NCI-H1105 treated with DMSO at 0.1 percent for 48 hours (cell line): ENCODE results near the gene ONECUT1.

Source experiments
- DNase-seq: peaks from one replicate; lab custom pipeline; 2025; lab: John Stamatoyannopoulos, UW

The ONECUT1 gene

DNA sequence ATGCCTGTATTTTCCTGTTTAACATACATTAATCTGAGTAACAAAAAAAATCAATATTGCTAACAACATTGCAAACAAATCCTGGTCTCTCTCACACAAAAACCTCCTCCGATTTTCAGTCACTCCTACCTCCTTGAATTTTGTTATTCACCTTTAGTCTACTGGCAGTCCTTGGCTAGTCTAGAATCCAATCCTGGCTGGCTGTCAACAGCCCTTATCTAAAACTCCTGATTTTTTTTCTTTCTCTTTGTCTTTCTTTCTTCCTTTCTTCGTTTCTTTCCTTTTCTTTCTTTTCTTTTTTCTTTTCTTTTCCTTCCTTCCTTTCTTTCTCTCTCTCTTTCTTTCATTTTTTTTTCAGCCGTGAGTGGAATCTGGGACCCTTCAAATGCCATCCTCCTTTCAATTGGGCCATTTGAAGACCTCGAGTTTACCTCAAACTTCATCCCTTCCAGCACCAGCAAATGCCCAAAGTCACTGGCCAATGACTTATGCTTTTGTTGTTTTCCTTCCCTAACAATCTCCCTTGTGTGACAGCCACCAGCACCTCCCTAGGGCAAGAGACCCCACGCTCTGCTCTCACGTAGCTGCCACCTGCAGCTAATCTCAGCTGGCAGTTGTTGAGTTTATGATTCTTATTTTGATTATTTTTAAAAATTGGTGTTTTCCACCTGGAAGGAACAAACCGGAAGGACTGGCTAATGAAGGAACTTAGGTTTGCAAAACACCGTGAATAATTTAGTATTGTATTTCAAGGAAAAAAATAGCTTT is 6.8 kb upstream of the ONECUT1 start:
- no peak for DNase-seq

DNA sequence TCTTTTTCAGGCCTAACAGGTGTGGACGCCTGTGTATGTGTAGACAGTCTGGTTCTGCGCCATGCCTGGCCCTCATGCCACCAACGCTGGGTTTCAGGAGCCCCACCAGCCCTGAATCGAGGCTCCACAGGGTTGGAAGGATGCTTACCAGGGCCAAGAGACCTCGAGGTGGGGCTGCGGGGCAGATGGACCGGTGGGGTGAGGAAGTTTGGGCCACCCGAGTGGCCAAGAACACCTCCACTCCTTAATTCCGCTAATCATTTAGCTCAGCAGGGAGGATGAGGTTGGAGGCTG is 6.0 kb upstream of the ONECUT1 start:
- DNase-seq = no peak

DNA sequence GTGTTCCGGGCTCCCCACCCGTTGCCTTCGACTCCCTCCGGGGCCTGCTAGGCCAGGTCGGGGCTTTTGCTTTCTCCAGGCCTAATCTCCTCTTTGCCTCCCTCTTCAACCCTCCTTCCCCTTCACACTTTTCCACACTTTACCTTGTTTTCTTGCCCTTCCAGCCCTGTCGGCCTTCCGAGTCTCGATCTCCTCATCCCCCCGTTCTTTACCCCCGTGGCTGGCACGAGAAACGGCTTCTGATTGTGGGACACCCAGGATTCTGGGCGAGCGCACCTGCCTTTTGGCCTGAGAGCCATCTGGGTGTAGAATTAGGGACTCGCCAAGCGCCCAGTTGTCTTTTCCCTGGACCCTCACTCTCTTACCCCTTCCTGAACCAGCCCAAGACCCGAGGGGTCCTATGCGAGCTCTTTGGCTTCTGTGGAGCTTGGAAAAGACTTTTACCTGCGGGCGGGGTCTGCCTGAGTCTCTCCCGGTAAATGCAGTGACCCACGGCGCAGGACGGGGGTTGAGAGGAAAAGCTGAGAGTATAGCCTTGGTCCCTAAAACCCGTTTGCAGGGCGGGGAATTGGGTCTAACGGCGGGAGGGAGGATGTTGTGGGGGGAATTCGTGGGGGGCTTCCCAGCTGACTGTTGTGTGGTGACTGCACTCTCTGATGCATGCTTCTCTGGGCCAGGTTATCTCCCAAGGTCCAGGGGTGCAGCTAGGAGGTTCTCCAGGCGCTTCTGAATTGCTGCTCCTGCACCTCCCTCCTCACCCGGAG is 5.5 kb upstream of the ONECUT1 start:
- no peak for DNase-seq

DNA sequence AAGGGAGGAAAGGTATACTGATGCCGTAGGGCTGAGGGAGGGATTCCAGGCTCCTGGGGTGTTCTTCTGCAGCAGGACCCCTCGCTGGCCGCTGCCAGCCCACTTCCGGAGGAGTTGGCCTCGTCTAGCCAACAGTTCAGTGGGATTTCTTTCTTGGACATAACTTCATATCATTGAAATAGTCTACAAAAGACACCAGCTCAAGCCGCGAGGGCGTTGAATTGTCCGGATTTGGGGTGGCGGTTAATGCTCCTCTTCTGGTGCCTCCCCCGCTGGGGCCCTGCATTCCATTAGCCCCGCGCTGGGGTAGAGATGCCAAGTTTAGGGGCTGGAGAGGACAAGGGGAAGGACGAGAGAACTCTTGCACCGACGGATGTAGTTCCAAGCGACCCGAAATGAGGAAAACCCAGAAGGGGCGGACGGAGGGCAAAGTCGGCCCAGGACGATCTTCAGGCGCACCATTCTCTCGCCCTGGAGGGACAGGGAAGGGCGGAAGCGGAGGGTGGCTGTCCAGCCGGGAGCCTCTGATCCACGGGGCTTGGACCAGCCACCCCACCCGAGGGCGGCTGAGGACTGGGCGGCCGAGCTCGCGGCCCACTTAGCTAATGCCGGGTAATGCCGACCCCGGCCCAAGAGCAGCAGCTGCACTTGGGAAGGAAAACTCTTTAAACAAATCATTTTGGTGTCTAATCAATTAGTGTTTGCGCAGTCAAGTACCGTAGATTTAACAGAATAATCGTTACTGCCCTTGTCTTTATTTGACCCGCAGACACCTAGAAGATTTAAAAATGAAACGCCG is 4.7 kb upstream of the ONECUT1 start:
- DNase-seq = no peak

DNA sequence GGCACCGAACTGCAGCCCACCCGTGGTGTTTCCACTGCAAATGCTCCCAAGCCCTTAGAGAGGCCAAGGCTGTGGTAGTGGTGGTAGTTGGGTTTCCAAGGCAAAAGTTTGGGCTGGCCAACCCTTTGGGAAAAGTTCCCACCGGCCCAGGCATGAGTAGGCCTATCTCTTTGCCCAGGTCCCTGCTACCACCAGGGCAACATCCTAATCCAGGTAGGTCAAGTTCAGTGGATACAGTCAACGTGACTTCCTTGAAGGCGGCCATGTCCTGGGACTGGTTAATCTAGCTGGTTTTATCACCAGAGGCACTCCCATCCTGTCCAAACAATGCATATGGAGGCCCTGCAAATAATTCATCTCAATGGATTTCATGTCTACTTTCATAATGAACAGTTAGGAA is 1.6 kb upstream of the ONECUT1 start:
- no peak for DNase-seq

DNA sequence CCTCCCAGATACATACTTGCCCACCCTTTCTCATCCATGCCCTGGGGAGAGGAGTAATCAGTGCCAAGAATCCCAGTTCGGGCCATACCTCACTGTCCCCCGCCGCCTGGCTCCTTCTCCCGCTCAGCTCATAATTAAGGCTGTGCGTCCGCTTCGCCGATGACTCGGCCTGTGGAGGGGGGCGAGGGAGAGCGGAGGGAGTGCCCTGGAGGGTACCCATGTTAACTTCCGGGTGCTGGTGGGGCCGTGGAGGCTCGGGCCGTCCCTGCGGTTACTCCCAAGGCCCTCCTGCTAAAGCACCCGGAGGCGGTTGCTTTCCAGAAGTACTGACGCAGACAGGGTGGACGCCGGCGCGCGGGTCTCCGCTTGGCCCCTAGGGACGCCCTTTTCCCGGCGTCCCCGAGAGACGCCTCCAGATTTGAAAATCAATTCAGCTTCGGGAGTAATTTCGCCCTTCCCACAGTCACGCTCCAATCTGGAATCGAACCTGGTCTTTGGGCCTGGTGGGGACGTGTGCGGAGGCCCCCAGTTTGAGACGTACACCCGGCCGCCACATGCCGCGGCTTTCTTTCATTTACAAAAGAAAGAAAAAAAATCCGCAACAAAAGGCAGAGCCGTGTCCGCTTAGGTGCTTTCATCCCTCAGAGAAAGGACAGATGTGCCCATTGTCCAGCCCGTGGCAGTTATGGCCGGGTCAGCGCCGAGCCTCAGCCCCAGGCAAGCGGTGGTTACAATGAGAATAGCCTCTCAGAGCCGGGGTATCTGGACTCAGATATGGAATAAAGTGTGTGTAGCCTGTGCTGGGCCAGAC is 1.0 kb upstream of the ONECUT1 start:
- DNase-seq = no peak

DNA sequence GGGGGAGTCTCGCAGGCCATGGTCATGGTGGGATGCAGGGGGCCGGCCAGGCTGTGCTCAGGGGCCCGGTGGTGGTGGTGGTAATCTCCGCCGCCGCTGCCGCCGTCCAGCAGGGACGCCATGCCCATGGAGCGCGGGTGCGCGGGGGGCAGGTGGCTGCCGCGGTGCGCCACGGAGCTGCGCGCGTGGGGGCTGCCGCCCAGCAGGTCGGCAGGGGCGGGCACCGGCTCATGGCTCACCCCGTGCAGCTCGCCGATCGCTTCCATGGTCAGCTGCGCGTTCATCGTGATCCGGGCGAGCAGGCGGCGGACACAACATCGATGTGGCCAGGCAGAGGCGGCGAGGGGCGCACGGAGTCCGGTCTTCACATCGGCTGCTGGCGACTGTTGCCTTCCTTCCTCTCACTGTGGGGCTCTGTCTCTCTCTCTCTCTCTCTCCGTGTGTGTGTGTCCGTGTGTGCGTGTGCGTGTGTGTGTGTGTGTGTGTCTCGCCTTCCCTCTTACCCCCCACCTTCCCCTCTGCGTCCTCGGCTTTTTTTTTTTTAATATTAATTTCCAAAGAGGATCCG is 451 bp downstream of the ONECUT1 start:
- peak; percentile 41 for DNase-seq

DNA sequence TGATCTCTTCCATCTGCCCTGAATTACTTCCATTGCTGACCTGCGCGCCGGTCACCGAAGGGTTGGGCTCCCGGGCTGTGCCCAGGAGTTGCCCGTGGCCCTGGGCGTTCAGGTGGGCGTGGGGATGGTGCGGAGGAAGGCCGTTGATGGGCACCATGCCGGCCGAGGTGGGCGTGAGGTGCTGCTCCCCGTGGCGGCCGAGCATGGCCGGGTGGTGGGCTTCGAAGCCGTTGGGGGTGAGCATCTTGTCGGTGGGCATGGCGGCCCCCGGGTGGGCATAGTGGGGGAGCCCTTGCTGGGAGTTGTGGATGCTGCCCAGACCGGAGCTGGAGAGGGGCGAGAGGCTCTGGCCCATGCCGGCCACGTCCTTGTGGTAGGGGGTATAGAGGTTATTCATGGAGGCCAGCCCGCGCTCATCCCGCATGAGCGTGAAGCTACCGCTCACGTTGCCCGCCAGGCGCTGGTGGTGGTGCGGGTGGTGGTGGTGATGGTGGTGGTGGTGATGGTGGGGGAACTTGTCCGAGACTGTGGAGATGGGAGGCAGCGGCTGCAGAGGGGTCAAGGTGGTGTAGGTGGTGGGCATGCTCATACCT is 1.0 kb downstream of the ONECUT1 start:
- no peak for DNase-seq

DNA sequence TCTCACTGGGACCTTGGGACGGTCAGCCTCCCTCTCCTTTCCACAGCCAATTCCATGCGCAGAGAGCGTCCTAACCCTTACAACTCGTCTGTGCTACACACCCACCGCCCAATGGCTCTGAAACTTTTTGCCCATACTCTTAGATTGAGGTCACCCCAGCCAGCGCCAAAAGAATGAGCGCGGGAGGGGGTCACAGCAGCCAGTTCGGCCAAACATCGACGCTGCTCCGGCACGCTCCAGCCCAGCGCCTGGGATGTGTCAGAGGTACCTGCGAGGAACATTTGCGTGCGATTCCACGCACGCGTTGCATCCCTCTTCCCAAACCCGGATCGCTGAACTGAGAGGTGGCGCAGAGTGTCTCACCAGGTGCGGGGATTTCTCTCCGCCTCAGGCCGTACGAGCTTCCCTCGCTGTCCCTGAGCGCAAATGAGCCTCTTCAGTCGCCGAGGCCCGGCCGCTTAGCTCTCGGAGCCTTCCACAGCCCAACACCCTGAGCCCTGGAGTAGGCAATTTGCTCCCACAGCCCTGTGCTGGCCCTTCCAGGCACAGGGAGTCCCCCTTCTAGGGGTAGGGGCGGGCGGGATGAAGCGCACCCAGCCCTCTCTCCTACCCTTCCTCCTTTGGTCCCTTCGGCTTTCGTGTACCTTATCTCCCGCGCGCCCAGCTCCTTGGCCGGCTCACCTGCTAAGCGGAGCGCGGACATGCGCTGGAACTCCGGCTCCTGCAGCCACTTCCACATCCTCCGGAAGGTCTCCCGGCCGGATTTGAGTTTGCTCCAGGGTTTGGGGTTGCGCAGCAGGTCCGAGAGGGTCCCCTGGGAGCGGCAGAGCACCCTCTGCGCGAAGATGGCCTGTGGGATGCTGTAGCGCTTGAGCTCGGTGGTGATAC is 1.8 kb downstream of the ONECUT1 start:
- DNase-seq = no peak

DNA sequence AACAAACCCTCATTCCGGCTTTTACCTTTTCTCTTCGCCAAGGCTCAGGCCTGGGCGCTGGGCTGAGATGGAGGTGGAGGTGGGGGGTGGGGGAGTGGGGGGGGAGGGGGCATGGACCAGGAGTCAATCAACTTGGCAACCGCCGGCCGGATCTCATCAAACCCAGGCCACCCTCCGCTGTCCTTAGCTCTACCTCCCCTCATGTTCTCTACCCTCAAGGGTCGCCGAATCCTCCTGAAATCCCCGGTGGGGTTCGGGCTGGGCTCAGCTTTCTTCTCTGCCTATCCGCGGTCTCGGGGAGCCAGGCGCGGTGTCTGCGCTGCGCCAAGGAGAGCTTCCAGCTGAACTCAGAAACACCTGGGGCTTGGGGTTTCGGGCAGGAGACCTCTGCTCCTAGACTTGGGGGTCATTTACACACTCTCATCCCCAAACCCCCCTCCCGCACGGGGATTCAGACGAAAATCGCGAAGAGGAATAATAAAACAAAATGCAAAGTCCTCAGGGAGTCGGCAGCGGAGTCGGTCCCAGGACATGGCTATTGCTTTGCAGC is 2.5 kb downstream of the ONECUT1 start:
- DNase-seq = no peak

DNA sequence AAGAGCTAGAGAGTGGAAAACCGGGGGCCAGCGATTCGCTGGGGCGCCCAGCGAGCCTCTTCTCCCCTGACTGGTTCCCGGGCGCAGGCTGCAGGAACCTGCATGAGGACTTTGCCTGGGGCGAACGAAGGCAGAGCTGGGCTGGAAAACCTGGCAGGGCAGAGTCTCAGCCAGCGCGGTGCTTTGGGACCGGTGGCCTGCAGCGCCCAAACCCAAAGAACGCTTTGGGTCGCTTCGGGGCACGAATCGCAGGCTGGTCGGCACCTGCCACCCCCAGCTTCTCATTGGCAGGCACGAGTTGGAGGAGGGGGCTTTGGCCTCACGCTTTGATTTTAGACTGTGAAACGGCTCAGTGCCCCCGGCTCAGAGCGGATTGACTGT is 3.0 kb downstream of the ONECUT1 start:
- DNase-seq = no peak

DNA sequence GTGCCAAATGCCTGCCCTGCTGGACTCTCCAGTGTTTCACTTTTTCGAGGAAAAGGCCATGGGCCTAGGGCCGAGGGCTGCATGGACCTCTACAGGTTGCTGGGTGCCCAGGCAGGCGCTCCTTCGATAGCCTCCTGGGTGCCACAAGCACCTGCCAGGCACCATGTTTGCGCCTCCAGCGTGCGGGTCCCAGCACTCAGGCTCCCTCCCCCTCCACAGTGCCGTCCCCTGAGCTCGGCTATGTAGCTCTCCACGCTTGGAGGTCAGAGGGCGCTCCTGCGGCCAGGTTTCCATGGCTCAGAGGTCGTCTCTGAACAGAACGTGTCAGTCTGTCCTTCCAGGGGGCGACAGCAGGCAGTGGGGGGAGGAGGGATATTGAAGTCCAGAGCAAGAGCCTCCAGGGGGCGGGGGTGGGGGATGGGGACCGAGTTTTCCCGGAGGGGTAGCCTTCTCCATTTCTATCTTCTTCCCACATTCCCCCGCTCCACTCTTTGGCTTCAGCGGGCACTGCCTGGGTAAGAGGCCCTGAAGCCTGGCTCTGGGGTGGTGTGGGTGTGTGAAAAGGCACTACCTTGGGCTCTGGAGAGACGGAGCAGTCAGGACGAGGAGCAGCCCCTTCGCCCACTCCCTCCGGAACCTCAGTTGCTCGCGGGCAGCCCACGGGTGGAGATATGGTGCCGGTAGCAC is 3.6 kb downstream of the ONECUT1 start:
- DNase-seq = no peak

DNA sequence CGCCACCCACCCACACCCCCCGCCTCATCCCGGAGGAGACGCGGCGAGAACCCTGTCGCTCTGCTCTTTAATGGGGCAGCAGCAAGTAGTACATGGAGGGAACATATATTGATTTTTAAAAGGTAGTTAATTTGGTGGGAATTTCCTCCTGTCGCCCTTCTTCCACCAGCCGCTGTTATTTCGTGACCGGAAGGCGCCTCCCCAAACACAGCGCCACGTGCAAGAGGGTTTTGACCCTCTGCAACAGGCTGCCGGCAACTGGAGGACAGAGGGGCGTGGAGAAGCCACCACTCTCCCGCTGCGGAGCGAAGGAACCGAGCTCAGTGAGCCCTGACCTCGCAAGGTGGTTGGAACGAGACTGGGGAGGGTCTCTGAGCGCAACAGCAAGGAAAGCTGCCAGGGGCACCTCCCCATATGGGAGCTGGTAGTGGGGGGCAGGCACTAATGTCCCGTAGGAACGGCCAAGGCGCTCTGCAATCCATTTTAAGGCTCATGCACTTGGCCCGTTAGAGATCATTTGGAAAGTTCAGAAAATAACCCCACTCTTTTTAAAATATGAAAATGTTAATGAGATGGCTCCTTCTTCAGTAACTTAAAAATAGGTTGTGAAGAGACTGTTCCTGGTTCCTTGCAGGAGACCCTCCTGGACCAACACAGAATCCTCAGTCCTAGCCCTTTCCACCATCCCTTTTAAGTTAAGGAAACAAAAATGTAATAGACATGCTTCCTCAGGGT is 4.3 kb downstream of the ONECUT1 start:
- no peak for DNase-seq

DNA sequence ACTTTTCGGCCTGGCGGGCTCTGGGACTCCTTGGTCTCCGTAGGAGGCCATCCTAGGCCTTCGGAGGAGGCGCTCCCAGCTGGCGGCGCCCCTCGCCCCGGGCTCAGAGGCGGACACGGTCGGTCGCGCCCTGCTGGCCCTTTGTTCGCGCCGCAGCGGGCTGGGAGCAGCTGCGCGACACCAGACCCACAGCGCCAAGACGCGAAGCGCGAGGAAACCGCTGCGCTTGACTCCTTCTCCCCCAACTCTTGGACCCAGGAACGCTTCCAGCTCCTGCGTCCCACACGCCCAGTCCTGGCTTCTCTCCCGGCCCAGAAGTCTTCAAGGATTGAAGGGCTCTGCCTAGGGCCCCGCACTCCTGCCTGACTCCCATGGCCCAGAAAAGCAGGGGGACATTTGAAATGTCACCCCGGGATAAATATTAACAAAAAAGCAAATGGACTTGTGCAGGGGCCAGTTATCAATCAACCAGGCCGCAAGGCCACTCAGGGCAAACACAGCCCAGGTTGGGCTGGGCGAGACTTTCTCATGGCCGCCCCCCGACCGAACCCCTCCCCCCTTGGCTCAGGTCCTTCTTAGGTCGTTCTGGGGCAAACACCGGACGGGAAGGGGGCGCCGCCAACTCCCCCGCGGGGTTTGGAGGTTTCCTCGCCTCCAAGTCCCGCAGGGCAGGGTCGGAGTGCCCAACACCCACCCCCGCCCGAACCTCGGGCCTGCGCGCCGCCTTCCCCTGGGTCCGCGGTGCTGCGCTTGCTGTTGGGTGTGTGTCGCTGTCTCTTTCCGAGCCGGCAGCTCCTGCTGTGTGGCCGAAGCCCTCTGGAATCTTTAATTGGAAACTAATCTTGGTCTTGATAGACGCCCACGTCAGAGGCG is 5.1 kb downstream of the ONECUT1 start:
- DNase-seq = no peak

DNA sequence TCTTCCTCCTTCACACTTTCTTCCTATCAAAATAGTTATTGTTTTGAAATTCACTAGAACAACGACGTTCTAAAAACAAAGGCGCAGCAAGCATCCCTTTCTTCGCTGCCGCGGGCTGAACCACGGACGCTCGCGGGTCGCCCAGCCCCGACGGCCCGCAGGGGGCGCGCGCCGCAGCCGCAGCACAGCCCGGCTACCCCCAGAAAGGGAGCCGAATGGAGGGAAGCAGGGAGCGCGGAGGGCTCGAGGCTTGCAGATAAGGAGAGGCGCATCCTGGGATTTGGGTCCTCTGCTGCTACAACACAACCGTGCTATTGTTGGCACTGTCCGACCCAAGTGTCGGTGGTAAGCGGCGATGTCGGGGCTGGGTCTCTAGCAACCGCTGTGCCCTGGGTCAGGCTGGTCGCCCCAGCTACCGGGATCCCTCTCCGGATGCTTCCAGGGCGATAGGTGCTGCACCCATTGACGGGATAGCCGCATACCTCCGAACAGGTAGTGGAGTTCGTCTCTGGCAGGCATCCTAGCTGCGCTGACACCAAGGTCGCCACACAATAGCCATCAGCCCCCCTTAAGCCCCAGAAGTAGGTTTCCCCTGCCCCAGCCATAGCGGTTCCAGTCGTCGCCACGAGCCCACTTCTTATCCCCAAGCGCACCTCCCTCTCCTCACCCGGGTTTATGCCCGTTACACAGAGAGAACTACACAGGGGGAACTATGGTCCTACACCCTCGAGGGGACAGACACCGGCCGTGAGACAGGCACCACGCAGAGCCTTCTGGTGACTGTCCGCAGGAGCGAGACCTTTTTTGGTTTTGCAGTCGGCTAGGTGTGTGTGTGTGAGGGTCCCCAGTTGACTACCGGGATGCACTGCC is 6.0 kb downstream of the ONECUT1 start:
- no peak for DNase-seq

DNA sequence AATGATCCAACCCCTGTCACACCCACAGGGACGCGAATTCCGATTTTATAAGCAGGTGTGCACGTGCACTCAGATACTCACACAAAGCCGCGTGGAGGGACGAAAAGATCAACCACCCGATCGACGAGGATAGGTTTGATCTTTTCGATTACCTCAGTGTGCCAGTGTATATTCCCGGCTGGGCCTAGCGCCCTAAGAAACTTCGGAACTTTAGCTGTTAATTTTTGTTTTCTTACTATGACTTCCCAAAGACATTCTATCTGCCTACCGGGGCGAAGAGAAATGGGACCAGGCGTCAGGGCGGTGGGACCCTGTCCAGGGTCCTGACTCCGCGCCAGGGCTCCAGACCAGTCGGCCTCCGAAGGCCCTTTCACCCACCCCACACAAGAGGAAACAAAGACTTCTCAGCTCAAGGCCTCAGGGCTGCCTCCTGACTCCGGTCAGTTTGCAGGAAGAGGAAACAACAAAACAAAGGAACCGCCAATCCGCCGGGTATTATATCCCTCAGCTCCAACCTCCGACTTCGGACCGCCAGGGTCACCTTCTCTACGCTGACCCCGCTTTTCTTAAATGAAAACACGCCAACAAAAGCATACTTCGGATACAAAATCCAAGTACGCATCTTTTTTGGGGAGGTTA is 6.8 kb downstream of the ONECUT1 start:
- DNase-seq = no peak
